ENCODE measurements around the gene DLGAP4.

GRCh38 chr20:36501367-36502006 lies 195.3 kb downstream of the DLGAP4 start:
- TF ChIP-seq TARDBP (IDR thresholded peaks at IDR 0.05) (no peak), FOXK2 (IDR thresholded peaks at IDR 0.05) (no peak), ARNT (IDR thresholded peaks at IDR 0.05) (no peak), SUZ12 (IDR thresholded peaks at IDR 0.05) (no peak), BHLHE40 (IDR thresholded peaks at IDR 0.05; ENCODE audit: borderline replicate concordance) (no peak), PKNOX1 (IDR thresholded peaks at IDR 0.05) (no peak), FOXM1 (IDR thresholded peaks at IDR 0.05; ENCODE audit: borderline replicate concordance) (no peak), LEF1 (IDR thresholded peaks at IDR 0.05; ENCODE audit: borderline replicate concordance) (no peak), SP1 (IDR thresholded peaks at IDR 0.05) (no peak), FOXA1 (IDR thresholded peaks at IDR 0.05) (no peak), ELF4 (IDR thresholded peaks at IDR 0.05) (no peak), HDGF (IDR thresholded peaks at IDR 0.05; ENCODE audit: borderline replicate concordance) (no peak), ZNF384 (IDR thresholded peaks at IDR 0.05) (no peak), NFRKB (IDR thresholded peaks at IDR 0.05) (no peak)
